Measurements from ENCODE around the gene APBB2. TPM values are rescaled to one million over a fixed set of nuclear protein-coding genes. Genes with fewer than 3 reads are reported as not detected.

The APBB2 gene
- total and polyA plus RNA-seq, 2 of the 4 experiments (the other 2 are of a cell fraction), result 47.9 to 75.5 TPM

DNA sequence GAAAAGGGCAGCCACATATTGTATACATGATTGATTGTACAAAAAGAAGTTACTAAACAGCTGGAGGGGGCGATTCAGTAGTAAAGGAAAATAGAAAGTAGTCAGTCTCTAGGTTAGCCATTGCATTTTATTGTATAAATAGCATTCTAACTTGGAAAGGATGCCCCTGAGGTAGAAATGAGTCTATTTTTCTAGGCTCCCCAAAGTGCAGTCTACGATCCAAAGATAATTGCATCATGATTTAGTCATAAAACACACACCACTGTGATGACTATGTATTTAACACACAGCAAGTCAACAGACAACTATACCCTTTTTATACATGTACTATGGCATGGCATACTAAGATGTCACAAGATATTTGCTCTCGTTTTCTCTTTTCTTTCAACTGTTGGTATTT lies 204.9 kb downstream of the APBB2 start:
- in situ Hi-C loops (cut with MboI; ENCODE audit: low sequenced_read_pairs), result no loop called here
- Histone ChIP-seq H3K9me3 (ENCODE audit: control insufficient read depth, insufficient read depth, low read length) (no peaks in the 10 kb centered on the region), H2AK5ac (ENCODE audit: low read depth, low read length) (no peak overlapping the region), H2BK20ac (ENCODE audit: low read depth, low read length) (no peak overlapping the region), H3K4me3 (ENCODE audit: insufficient read depth, low read depth, low read length) (no peak overlapping the region), H3K9ac (ENCODE audit: low read depth, low read length) (no peak overlapping the region; the same call in 1 of the 2 replicates), H4K91ac (ENCODE audit: insufficient read depth, low read depth, low read length) (no peak overlapping the region), H2AK9ac (replicated peaks; ENCODE audit: low read depth, low read length, poor library complexity) (no peak overlapping the region), H4K8ac (ENCODE audit: low read depth in 2 of 2, low read length in 2 of 2) (no peak overlapping the region), H3K18ac (ENCODE audit: low read depth, low read length) (no peak overlapping the region), H3K14ac (replicated peaks; ENCODE audit: low read depth, low read length) (no peak overlapping the region), H3K27me3 (ENCODE audit: control insufficient read depth, insufficient read depth, low read length) (no peaks in the 10 kb centered on the region), H4K20me1 (ENCODE audit: insufficient read depth, low read length) (no peaks in the 10 kb centered on the region), H3K4ac (ENCODE audit: low read depth, low read length) (no peak overlapping the region), H3K23ac (ENCODE audit: low read depth, low read length) (no peak overlapping the region), H3K4me2 (ENCODE audit: low read depth, low read length) (peak overlapping the region; percentile 79; the same call in 1 of the 2 replicates), H3K9me1 (ENCODE audit: insufficient read depth, low read length) (peaks cover 8% of the 10 kb centered on the region; the same call in 1 of the 2 replicates), H2BK120ac (ENCODE audit: low read depth, low read length) (no peak overlapping the region), H2BK5ac (ENCODE audit: low read depth, low read length, poor library complexity, severe bottlenecking) (peak overlapping the region; percentile 73), H2BK15ac (ENCODE audit: low read depth, low read length) (no peak overlapping the region), H4K5ac (ENCODE audit: low read depth, low read length) (no peak overlapping the region), H2AFZ (replicated peaks; ENCODE audit: low read length, poor library complexity) (no peak overlapping the region), H3K79me1 (ENCODE audit: low read depth in 1 of 2, low read length in 2 of 2) (peaks cover 30 to 40% of the 10 kb centered on the region in 2 experiments), H3K36me3 (ENCODE audit: control insufficient read depth, insufficient read depth, low read length) (peaks cover 7% of the 10 kb centered on the region; the same call in 1 of the 2 replicates), H3K4me1 (ENCODE audit: control insufficient read depth, insufficient read depth, low read length) (peaks cover 4% of the 10 kb centered on the region), H3K27ac (ENCODE audit: insufficient read depth, low read length) (no peak overlapping the region), H3K56ac (ENCODE audit: extremely low read depth, insufficient read depth, low read length) (no peak overlapping the region)
- DNase-seq (peak; percentile 87), ATAC-seq (ENCODE audit: low read depth) (peak; percentile 88)
- TF ChIP-seq, protein P1, sequence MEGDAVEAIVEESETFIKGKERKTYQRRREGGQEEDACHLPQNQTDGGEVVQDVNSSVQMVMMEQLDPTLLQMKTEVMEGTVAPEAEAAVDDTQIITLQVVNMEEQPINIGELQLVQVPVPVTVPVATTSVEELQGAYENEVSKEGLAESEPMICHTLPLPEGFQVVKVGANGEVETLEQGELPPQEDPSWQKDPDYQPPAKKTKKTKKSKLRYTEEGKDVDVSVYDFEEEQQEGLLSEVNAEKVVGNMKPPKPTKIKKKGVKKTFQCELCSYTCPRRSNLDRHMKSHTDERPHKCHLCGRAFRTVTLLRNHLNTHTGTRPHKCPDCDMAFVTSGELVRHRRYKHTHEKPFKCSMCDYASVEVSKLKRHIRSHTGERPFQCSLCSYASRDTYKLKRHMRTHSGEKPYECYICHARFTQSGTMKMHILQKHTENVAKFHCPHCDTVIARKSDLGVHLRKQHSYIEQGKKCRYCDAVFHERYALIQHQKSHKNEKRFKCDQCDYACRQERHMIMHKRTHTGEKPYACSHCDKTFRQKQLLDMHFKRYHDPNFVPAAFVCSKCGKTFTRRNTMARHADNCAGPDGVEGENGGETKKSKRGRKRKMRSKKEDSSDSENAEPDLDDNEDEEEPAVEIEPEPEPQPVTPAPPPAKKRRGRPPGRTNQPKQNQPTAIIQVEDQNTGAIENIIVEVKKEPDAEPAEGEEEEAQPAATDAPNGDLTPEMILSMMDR (conservative IDR thresholded peaks at IDR 0.05; ENCODE audit: low read depth, low read length), result no peak
- TF ChIP-seq MAFK (IDR thresholded peaks at IDR 0.05; ENCODE audit: low read depth, low read length) (no peak), RCOR1 (IDR thresholded peaks at IDR 0.05; ENCODE audit: insufficient replicate concordance, low read length) (peak; percentile 13), POLR2A (IDR thresholded peaks at IDR 0.05; ENCODE audit: low read depth, low read length) (no peak), RAD21 (IDR thresholded peaks at IDR 0.05; ENCODE audit: low read length) (peak; percentile 12; the same call in 1 of the 2 replicates), SMC3 (IDR thresholded peaks at IDR 0.05; ENCODE audit: low read depth, low read length) (no peak), NFE2L2 (IDR thresholded peaks at IDR 0.05; ENCODE audit: low read depth, low read length) (no peak), MAZ (IDR thresholded peaks at IDR 0.05; ENCODE audit: borderline replicate concordance, low read depth, low read length) (no peak), RFX5 (IDR thresholded peaks at IDR 0.05; ENCODE audit: low read depth, low read length) (no peak), CEBPB (IDR thresholded peaks at IDR 0.05; ENCODE audit: low read depth, low read length) (peak; percentile 96), MXI1 (IDR thresholded peaks at IDR 0.05; ENCODE audit: borderline replicate concordance, low read depth, low read length) (no peak), CHD1 (IDR thresholded peaks at IDR 0.05; ENCODE audit: low read depth, low read length) (no peak), FOS (IDR thresholded peaks at IDR 0.05; ENCODE audit: low read depth, low read length) (peak; percentile 49; the same call in 1 of the 2 replicates), BHLHE40 (IDR thresholded peaks at IDR 0.05; ENCODE audit: low read depth, low read length) (no peak)
- TF ChIP-seq, protein P2, sequence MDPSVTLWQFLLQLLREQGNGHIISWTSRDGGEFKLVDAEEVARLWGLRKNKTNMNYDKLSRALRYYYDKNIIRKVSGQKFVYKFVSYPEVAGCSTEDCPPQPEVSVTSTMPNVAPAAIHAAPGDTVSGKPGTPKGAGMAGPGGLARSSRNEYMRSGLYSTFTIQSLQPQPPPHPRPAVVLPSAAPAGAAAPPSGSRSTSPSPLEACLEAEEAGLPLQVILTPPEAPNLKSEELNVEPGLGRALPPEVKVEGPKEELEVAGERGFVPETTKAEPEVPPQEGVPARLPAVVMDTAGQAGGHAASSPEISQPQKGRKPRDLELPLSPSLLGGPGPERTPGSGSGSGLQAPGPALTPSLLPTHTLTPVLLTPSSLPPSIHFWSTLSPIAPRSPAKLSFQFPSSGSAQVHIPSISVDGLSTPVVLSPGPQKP (IDR thresholded peaks at IDR 0.05; ENCODE audit: borderline replicate concordance, low read depth, low read length), result no peak
- TF ChIP-seq, protein P3, sequence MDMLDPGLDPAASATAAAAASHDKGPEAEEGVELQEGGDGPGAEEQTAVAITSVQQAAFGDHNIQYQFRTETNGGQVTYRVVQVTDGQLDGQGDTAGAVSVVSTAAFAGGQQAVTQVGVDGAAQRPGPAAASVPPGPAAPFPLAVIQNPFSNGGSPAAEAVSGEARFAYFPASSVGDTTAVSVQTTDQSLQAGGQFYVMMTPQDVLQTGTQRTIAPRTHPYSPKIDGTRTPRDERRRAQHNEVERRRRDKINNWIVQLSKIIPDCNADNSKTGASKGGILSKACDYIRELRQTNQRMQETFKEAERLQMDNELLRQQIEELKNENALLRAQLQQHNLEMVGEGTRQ (IDR thresholded peaks at IDR 0.05; ENCODE audit: low read depth, low read length), result no peak
- no TSS peak for BruUV-seq (replicated peaks)
- POLR2A ChIA-PET (ENCODE audit: unreplicated experiment), result no interaction called here
- intact Hi-C loops (cut with micrococcal nuclease), result no loop called here
- dilution Hi-C loops (cut with HindIII; ENCODE audit: low sequenced_read_pairs, unreplicated experiment), result no loop called here
- CTCF ChIA-PET, result no interaction called here
- WGBS, 2 experiments (ENCODE audit: extremely low coverage in 2 of 2, insufficient read length in 1 of 2), result no CpG with 5 or more reads among the region's 3 CpGs

All from IMR-90 (cell line).